OCI-LY3 (cell line): ENCODE data around the gene TAF1B.

Experiments used
- H2AFZ ChIP-seq: fragments of 200-600, 300-600 bp; shearing (Covaris generic); 2 replicates; pipeline ENCODE4 v1.6.0; 2014; ENCODE audit warnings: antibody characterized with exemption, low read depth, low read length
- H3K27ac ChIP-seq: fragments of 200-600, 300-600 bp; sonication (generic); 2 replicates; pipeline ENCODE4 v1.5.1; 2014; ENCODE audit warnings: mild to moderate bottlenecking, low read length, moderate library complexity, mixed read lengths
- H3K27me3 ChIP-seq: fragments of 200-600, 300-600 bp; sonication (generic); 2 replicates; pipeline ENCODE4 v1.6.1; 2014; ENCODE audit warnings: low read depth, low read length, mixed read lengths
- H3K36me3 ChIP-seq: fragments of 200-600, 300-600 bp; sonication (generic); replicated peaks from 2 replicates; pipeline ENCODE3; 2014; ENCODE audit warnings: low read depth, low read length, mixed read lengths
- H3K4me1 ChIP-seq: fragments of 300-600, 200-600 bp; sonication (generic); 2 replicates; pipeline ENCODE4 v1.6.1; 2014; ENCODE audit warnings: low read length, mixed read lengths
- H3K4me2 ChIP-seq: fragments of 200-600, 300-600 bp; sonication (generic); 2 replicates; pipeline ENCODE4 v1.6.1; 2014; ENCODE audit warnings: low read length, mixed read lengths
- H3K4me3 ChIP-seq: fragments of 300-600, 200-600 bp; sonication (generic); 2 replicates; pipeline ENCODE4 v1.5.1; 2014; ENCODE audit warnings: antibody characterized with exemption, mild to moderate bottlenecking, low read length, moderate library complexity
- H3K79me2 ChIP-seq: fragments of 300-600, 200-600 bp; shearing (Covaris generic); 2 replicates; pipeline ENCODE4 v1.6.1; 2014; ENCODE audit warnings: mild to moderate bottlenecking, low read length, mixed read lengths
- H3K9ac ChIP-seq: fragments of 300-600, 200-600 bp; shearing (Covaris generic); 2 replicates; pipeline ENCODE4 v1.6.0; 2014; ENCODE audit warnings: mild to moderate bottlenecking, low read length, moderate library complexity
- H3K9me3 ChIP-seq: fragments of 200-600, 300-600 bp; shearing (Covaris generic); 2 replicates; pipeline ENCODE4 v1.6.1; 2014; ENCODE audit warnings: low read length, mixed read lengths; ENCODE audit not compliant: insufficient read depth
- H4K20me1 ChIP-seq: fragments of 200-600, 300-600 bp; sonication (generic); 2 replicates; pipeline ENCODE4 v1.6.1; 2016; ENCODE audit warnings: low read length, mixed read lengths; ENCODE audit not compliant: insufficient read depth
- CTCF ChIP-seq: fragments of 200-600, 300-600 bp; sonication (generic); IDR thresholded peaks from 2 replicates; pipeline ENCODE4 v1.5.1; 2014; ENCODE audit warnings: antibody characterized with exemption, low read length, low read depth
- EZH2phosphoT487 ChIP-seq: fragments of 200-600 bp; shearing (Covaris generic); IDR thresholded peaks from 2 replicates; pipeline ENCODE4 v1.6.1; 2018; ENCODE audit warnings: antibody characterized with exemption, mixed run types, low read depth

Gene TAF1B

GRCh38 chr2:9967053-9967775 lies 123.9 kb downstream of the TAF1B start:
- peak overlapping the region; percentile 55 for H3K4me3 ChIP-seq
- no peak overlapping the region for H2AFZ ChIP-seq
- peaks cover 44% of the 10 kb centered on the region for H3K4me1 ChIP-seq
- peak overlapping the region; percentile 25; the same call in 1 of the 2 replicates for H3K9ac ChIP-seq
- H3K79me2 ChIP-seq, result no peaks in the 10 kb centered on the region
- H3K9me3 ChIP-seq, result no peaks in the 10 kb centered on the region
- H3K36me3 ChIP-seq, result no peaks in the 10 kb centered on the region
- no peaks in the 10 kb centered on the region for H3K27me3 ChIP-seq
- no peaks in the 10 kb centered on the region for H4K20me1 ChIP-seq
- peak overlapping the region; percentile 70 for H3K27ac ChIP-seq
- H3K4me2 ChIP-seq, result peak overlapping the region; percentile 70
- no peak for TF ChIP-seq EZH2phosphoT487

GRCh38 chr2:9968553-9969497 lies 125.6 kb downstream of the TAF1B start:
- Histone ChIP-seq H4K20me1 (no peaks in the 10 kb centered on the region), H3K27ac (peak overlapping the region; percentile 70), H2AFZ (no peak overlapping the region), H3K4me3 (peak overlapping the region; percentile 55), H3K4me2 (peak overlapping the region; percentile 70), H3K27me3 (no peaks in the 10 kb centered on the region), H3K4me1 (peaks cover 44% of the 10 kb centered on the region), H3K9me3 (no peaks in the 10 kb centered on the region), H3K79me2 (no peaks in the 10 kb centered on the region), H3K9ac (no peak overlapping the region), H3K36me3 (no peaks in the 10 kb centered on the region)
- no peak for TF ChIP-seq CTCF
- no peak for TF ChIP-seq EZH2phosphoT487

- H3K9ac ChIP-seq, result no peak overlapping the region
- no peaks in the 10 kb centered on the region for H3K79me2 ChIP-seq
- H3K4me2 ChIP-seq, result no peak overlapping the region
- TF ChIP-seq EZH2phosphoT487, result no peak
- no peak for TF ChIP-seq CTCF
- H4K20me1 ChIP-seq, result no peaks in the 10 kb centered on the region
- no peak overlapping the region for H2AFZ ChIP-seq
- no peak overlapping the region for H3K4me3 ChIP-seq
- H3K36me3 ChIP-seq, result no peaks in the 10 kb centered on the region
- H3K9me3 ChIP-seq, result no peaks in the 10 kb centered on the region
- no peaks in the 10 kb centered on the region for H3K27me3 ChIP-seq
- no peak overlapping the region for H3K27ac ChIP-seq
- peaks cover 34% of the 10 kb centered on the region for H3K4me1 ChIP-seq
These were observed 127.1 kb downstream of the TAF1B start for GRCh38 chr2:9970200-9971044.

- H3K79me2 ChIP-seq, result no peaks in the 10 kb centered on the region
- H3K4me1 ChIP-seq, result peaks cover 28% of the 10 kb centered on the region
These were observed 128.0 kb downstream of the TAF1B start for GRCh38 chr2:9971105-9971818.

More at GRCh38 chr2:9971105-9971818, 128.0 kb downstream of the TAF1B start:
- Histone ChIP-seq H4K20me1 (no peaks in the 10 kb centered on the region), H3K27ac (no peak overlapping the region), H3K9ac (no peak overlapping the region), H3K36me3 (no peaks in the 10 kb centered on the region), H3K9me3 (no peaks in the 10 kb centered on the region), H3K4me2 (no peak overlapping the region), H3K27me3 (no peaks in the 10 kb centered on the region), H2AFZ (no peak overlapping the region), H3K4me3 (no peak overlapping the region)
- TF ChIP-seq CTCF (no peak), EZH2phosphoT487 (no peak)
